ENCODE data around the gene FASN.

The FASN gene

GRCh38 chr17:82105417-82105881 lies 7.4 kb upstream of the FASN start:
- no peak for TF ChIP-seq CTCF (IDR thresholded peaks at IDR 0.05; ENCODE audit: extremely low read depth, missing control alignments)
- DNase-seq (ENCODE audit: low spot score): no peak

- no peak for DNase-seq (ENCODE audit: low spot score)
- TF ChIP-seq CTCF (IDR thresholded peaks at IDR 0.05; ENCODE audit: extremely low read depth, missing control alignments): no peak
Measured at GRCh38 chr17:82104797-82105416, 6.9 kb upstream of the FASN start.

- DNase-seq (ENCODE audit: low spot score): no peak
- no peak for TF ChIP-seq CTCF (IDR thresholded peaks at IDR 0.05; ENCODE audit: extremely low read depth, missing control alignments)
Measured at GRCh38 chr17:82103553-82104451, 5.8 kb upstream of the FASN start.

GRCh38 chr17:82101767-82102679 lies 4.0 kb upstream of the FASN start:
- TF ChIP-seq CTCF (IDR thresholded peaks at IDR 0.05; ENCODE audit: extremely low read depth, missing control alignments): no peak
- DNase-seq (ENCODE audit: low spot score): no peak

- TF ChIP-seq CTCF (IDR thresholded peaks at IDR 0.05; ENCODE audit: extremely low read depth, missing control alignments): no peak
- no peak for DNase-seq (ENCODE audit: low spot score)
Measured at GRCh38 chr17:82101301-82101715, 3.3 kb upstream of the FASN start.

- DNase-seq (ENCODE audit: low spot score): no peak
- TF ChIP-seq CTCF (IDR thresholded peaks at IDR 0.05; ENCODE audit: extremely low read depth, missing control alignments): no peak
Measured at GRCh38 chr17:82100502-82101298, 2.7 kb upstream of the FASN start.
